ENCODE data around the gene TCF4.

GRCh38 chr18:55314615-55315237 is 273.3 kb downstream of the TCF4 start:
- TF ChIP-seq CTCF (IDR thresholded peaks at IDR 0.05; ENCODE audit: extremely low read depth in 1 of 2, insufficient read depth in 1 of 2, low read depth in 1 of 2, low read length in 2 of 2) (no peak), MAX (IDR thresholded peaks at IDR 0.05; ENCODE audit: insufficient read depth, insufficient read length) (no peak), POLR2AphosphoS5 (IDR thresholded peaks at IDR 0.05; ENCODE audit: insufficient read depth, low read depth, low read length) (no peak), POLR2A (IDR thresholded peaks at IDR 0.05; ENCODE audit: low read depth, low read length) (no peak), GATA2 (IDR thresholded peaks at IDR 0.05; ENCODE audit: insufficient read depth, insufficient read length, low read depth, low read length) (no peak), EZH2 (IDR thresholded peaks at IDR 0.05; ENCODE audit: borderline replicate concordance, low read depth, low read length, severe bottlenecking) (no peak)
